GM13976 (cell line): ENCODE results near the gene PLA2G4D.

Experiments used
- DNase-seq: peaks from one replicate; pipeline ENCODE4 v3.0.0; 2012; ENCODE audit warnings: low spot score
- CTCF ChIP-seq: IDR thresholded peaks from 2 replicates; pipeline ENCODE4 v1.5.1; 2012; ENCODE audit warnings: borderline replicate concordance, mild to moderate bottlenecking; ENCODE audit not compliant: insufficient read depth; ENCODE audit errors: extremely low read depth, missing control alignments, control extremely low read depth
- in situ Hi-C: fragments of 300-500 bp; cut with MboI; formaldehyde crosslinking; loops from one replicate; pipeline ENCODE4 v1.12.0; 2022; ENCODE audit warnings: low sequenced_read_pairs, mixed read lengths, inconsistent platforms; ENCODE audit not compliant: unreplicated experiment

The PLA2G4D gene

GRCh38 chr15:42088801-42089640 is 5.3 kb downstream of the PLA2G4D start:
- DNase-seq, result no peak
- TF ChIP-seq CTCF, result peak; percentile 4
- in situ Hi-C loops, result no loop called here

- peak; percentile 21 for DNase-seq
- no peak for TF ChIP-seq CTCF
- in situ Hi-C loops, result no loop called here
Observed at GRCh38 chr15:42087926-42088800, 6.2 kb downstream of the PLA2G4D start.

- no peak for TF ChIP-seq CTCF
- in situ Hi-C loops, result no loop called here
- no peak for DNase-seq
Observed at GRCh38 chr15:42087460-42087859, 6.9 kb downstream of the PLA2G4D start.

GRCh38 chr15:42085721-42086120 is 8.6 kb downstream of the PLA2G4D start:
- DNase-seq, result no peak
- TF ChIP-seq CTCF, result no peak
- in situ Hi-C loops, result no loop called here

- TF ChIP-seq CTCF, result no peak
- DNase-seq, result no peak
- in situ Hi-C loops, result no loop called here
Observed at GRCh38 chr15:42085236-42085605, 9.1 kb downstream of the PLA2G4D start.

GRCh38 chr15:42084465-42085235 is 9.7 kb downstream of the PLA2G4D start:
- peak; percentile 87 for DNase-seq
- TF ChIP-seq CTCF, result peak; percentile 96
- in situ Hi-C loops, result no loop called here
